ENCODE measurements around the gene PHKA1. TPM values are rescaled to one million over a fixed set of nuclear protein-coding genes. Genes with fewer than 3 reads are reported as not detected.
"Not testable (repeated sequence)": the region's sequence is repeated elsewhere in the genome, so short reads cannot be mapped to it uniquely, and the experiment has no call there.

Gene PHKA1
- polyA plus RNA-seq, 3 donors, result 5.3 to 5.9 (median 5.6) TPM

DNA sequence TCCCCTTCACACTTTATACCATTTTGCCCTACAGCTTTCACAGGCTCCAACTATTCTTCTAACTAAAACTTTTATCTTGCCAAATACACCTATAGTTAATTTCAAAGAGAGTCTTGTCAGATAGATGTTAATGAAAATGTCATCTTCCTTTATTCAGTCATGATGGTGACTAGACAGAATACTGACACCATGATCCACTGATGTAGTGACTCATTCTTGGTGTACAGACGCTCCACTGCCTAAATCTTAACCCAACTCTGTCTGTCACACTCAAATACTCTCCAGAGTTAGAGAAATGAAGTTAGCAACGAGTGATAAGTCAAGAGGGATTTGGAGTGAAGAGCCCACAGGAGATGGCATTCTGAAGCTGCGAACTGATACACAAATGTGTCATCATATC, 109.4 kb downstream of the PHKA1 start:
- DNase-seq (ENCODE audit: extremely low read depth in 1 of 11, low read depth in 9 of 11, low spot score in 4 of 11), result no peak

DNA sequence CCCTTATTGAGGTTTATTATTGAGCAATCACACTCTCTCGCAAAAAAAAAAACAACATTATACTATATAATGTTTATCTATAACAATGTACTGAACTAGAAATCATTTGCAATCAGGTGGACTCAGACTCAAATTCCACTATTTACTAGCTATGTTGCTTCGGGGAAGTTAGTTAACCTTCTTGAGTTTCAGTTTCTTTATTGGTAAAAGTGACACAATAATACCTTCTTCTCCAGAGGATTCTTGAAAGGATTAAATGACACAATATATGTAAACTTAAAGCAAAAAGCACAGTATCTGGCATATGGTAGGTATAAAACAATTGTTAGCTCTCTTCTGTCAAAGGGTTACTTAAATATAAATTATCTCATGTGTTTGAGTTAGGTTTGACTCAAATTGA, 110.0 kb downstream of the PHKA1 start:
- DNase-seq (ENCODE audit: extremely low read depth in 1 of 11, low read depth in 9 of 11, low spot score in 4 of 11), result no peak

DNA sequence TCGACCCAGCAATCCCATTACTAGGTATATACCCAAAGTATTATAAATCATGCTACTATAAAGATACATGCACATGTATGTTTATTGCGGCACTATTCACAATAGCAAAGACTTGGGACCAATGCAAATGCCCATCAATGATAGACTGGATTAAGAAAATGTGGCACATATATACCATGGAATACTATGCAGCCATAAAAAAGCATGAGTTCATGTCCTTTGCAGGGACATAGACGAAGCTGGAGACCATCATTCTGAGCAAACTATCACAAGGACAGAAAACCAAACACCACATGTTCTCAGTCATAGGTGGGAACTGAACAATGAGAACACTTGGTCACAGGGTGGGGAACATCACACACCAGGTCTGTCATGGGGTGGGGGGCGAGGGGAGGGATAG, 123.1 kb downstream of the PHKA1 start:
- not testable (repeated sequence) for DNase-seq (ENCODE audit: extremely low read depth in 1 of 11, low read depth in 9 of 11, low spot score in 4 of 11)

DNA sequence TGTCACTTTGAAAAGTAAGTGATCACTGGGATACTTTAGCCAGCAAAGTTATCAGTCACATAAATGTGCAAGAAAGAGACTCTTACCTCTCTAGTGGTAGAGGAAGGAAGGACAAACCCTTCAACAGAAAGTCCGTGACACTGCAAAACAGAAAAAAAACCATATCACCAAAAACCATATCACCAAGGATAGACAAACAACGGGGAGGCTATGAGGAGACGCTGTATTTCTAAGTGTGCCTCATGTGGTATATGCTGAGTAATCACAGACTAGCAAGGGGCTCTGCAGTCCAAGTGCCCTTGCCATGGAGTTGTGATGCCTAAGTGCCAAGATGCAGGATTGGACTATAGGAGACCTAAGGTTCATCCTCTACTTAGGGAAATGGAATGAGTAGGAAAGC, 129.9 kb downstream of the PHKA1 start:
- DNase-seq (ENCODE audit: extremely low read depth in 1 of 11, low read depth in 9 of 11, low spot score in 4 of 11), result no peak

DNA sequence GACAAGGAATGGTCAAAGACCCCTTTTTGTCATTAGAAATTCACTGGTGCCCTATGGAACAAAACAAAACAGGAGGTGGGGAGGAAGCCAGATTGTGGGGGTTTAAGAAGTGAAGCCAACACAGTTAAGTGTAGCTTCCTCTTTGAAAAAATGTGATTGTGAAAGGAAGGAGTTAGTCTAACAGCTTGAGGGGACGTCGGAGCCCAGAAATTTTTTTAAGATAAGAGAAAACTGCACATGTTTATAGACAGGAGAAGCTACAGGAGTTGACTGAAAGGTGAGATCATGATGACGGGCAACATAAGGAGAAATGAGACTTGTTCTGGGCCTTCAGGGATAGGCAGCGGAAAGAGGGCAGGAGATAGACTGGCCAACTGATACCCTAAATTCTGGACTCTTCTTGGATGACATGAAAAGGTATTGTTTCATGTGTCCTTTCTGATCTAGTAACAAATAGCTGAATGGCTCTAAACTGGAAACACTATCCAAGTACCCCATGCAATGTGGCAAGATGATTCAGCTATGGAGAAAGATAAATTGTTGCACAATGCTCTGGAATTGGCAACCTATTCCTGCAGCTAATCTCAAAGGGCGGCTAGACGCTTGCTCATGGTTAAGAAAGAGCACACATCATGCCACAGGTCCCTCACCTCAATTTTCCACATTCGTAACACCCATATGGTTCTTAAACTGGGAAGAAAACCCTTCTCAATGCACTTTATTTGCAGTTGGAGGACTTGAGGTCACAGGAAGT, 137.8 kb downstream of the PHKA1 start:
- no peak for DNase-seq (ENCODE audit: extremely low read depth in 1 of 11, low read depth in 9 of 11, low spot score in 4 of 11)

DNA sequence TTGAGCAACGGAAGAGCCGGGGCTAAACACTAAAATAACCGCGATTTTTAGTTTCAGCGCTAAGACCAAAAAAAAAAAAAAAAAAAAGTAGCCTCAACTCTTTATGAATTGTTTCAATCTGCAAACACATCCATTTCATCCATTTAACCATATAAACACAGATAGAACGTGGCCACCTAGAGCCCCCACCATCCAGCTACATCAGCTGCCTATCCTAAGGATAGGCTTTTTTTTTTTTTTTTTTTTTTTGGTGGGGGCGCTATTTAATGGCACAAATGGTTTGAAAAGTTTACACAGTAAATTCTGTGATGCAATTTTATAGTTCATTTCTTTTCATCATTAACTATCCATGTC, 141.0 kb downstream of the PHKA1 start:
- DNase-seq (ENCODE audit: extremely low read depth in 1 of 11, low read depth in 9 of 11, low spot score in 4 of 11), result no peak

DNA sequence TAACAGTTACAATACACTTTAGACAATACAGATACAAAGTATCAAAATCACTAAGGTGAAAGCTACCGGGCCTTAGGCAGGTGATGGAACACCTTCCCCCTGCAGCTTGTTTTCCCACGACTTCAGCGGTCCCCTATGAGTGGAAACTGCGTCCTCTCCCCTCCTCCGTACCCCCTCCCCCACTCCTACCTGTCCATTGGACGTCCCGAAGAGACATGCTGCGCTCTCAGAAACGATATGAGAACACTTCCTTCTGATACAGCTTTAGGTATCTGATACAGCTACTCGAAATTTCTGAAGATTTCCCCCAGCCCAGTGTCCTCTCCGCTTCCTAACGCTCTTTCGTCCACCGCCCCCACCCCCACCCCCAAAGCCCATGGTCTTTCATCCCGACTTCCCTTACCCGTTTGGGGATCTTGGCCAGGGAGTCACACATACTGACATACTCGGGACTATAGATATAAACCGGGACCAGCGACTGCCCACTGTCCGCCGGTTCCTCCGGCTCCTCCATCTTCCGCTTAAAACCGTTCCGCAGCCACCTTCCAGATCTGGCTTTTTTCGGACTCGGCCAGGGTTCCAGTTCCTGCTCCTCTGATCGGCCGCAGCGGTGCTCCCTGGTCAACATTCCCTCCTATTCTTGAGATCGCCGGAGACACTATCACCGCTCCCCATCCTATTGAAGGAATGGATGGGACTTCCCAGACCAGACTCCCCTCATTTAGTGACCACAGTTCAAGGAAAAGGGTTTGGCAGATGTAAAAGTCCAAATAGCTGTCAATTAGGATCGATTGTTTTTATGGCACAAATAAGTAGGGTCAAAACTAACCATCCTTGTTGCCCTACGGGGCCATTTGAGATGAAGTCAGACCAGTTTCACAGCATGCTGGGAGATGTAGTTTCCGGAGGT, 141.6 kb downstream of the PHKA1 start, which contains the start of gene HDAC8:
HDAC8 (minus strand) TSS at position 596 of the 910 bp plus-strand sequence; CDS start at position 514, 82 bp downstream.
- DNase-seq (ENCODE audit: extremely low read depth in 1 of 11, low read depth in 9 of 11, low spot score in 4 of 11), result peak; percentile 60 to 80 (median 74)

DNA sequence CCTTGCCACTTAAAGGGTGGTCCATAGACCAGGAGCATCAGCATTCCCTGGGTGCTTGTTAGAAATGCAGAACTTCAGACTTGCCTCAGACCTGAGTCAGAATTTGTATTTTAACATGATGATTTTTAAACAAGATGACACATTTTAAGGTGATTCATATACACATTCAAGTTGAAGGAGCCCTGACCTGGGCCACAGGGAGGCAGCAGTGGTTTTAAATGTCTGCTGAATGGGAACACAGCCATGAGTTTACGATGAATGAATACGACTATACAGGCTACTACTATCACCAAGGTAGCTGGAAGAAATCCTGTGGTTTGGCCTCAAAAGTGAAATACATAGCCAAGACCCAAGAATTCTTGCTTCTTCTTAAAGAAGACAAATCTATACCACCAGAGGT, 144.3 kb downstream of the PHKA1 start:
- DNase-seq (ENCODE audit: extremely low read depth in 1 of 11, low read depth in 9 of 11, low spot score in 4 of 11), result no peak

DNA sequence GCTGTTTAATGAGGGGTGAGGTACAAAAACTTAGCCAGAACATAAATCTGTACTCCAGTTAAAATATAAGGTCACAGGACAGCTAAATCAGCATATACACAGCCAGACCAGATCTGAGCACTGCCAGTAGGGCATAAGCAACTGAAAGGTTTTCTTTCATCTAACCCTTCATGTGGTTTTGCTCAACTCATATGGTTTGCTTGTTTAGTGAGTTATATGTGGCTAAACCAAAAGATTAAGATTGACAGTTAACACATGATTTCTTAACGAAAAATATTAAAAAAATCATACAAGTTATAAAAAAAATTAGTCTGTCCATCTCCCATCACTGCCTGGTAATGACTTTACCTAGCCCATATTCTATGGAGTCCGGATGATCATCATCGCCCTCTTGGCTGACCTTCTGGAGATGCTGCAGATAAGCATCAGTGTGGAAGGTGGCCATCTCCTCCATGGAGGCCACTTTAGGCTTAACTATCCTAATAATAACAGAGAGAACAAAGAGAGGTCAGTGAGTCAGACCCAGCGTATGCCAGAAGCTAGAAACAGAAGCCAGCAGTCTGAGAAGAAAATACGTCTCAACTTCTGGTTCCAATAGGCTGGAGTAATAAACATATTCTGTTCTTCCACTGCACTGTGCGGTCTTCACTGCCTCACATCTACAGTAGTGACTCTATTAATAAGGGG, 145.6 kb downstream of the PHKA1 start:
- DNase-seq (ENCODE audit: extremely low read depth in 1 of 11, low read depth in 9 of 11, low spot score in 4 of 11), result no peak

DNA sequence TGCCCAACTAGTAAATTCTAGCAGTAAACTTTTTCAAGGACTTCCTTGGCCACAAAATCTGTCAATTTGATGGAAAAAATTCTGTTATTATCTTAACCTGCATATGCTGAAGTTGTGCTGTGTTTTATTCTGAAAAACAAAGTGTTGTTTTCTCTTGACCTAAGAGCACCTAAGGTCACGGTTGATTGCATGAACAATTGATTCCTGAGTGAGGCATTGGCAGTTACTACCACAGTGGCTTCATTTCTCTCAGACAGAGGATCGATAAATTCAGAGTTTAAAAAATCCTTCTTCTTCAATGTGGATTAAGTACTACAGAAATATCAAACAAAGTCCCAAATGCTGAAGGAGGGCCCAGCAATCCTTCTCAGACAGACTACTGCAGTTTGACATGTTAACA, 147.7 kb downstream of the PHKA1 start:
- DNase-seq (ENCODE audit: extremely low read depth in 1 of 11, low read depth in 9 of 11, low spot score in 4 of 11), result no peak

DNA sequence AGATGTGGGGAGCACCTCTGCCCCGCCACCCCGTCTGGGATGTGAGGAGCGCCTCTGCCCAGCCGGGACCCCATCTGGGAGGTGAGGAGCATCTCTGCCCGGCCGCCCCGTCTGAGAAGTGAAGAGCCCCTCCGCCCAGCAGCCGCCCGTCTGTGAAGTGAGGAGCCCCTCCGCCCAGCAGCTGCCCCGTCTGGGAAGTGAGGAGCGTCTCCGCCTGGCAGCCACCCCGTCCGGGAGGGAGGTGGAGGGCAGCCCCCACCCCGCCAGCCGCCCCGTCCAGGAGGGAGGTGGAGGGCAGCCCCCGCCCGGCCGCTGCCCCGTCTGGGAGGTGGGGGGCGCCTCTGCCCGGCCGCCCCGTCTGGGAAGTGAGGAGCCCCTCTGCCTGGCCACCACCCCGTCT, 154.5 kb downstream of the PHKA1 start:
- not testable (repeated sequence) for DNase-seq (ENCODE audit: extremely low read depth in 1 of 11, low read depth in 9 of 11, low spot score in 4 of 11)

DNA sequence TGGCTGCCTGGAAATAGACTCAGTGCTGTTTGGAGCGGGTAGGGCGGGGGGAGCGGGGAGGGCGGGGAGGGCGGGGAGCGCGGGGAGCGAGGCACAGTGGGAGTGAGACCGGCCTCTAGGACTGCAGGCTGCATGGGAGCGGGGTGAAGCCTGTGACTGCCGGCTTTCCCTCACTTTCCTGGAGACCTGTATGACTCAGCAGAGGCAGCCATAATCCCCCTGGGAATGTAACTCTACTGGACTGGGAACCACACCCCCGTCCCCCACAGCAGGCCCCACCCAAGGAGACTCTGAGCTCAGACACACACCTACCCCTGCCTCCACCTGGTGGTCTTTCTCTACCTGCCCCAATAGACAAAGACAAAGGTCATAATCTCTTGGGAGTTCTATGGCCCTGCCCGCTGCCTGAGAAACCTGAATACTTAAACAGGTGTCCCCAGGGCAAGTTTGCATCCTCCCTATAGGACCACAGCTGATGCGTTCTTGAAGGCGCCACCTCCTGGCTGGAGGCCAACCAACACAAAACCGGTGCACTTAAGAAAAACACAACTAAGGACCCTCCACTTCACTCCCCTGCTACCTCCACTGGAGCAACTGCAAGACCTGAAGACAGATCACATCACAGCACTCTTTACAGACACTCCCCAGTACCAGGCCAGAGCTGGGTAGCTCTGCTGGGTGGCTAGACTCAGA, 159.5 kb downstream of the PHKA1 start:
- no peak for DNase-seq (ENCODE audit: extremely low read depth in 1 of 11, low read depth in 9 of 11, low spot score in 4 of 11)

DNA sequence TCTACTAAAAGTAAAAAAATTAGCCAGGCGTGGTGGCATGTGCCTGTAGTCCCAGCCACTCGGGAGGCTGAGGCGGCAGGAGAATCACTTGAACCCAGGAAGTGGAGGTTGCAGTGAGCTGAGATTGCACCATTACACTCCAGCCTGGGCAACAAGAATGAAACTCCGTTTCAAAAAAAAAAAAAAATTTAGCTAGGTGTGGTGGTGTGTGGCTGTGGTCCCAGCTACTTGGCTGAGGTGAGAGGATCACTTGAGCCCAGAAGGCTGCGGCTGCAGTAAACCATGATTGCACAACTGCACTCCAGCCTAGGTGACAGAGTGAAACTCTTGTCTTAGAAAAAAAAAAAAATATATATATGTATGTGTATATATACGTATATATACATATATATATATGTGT, 161.7 kb downstream of the PHKA1 start:
- DNase-seq (ENCODE audit: extremely low read depth in 1 of 11, low read depth in 9 of 11, low spot score in 4 of 11), result not testable (repeated sequence)

DNA sequence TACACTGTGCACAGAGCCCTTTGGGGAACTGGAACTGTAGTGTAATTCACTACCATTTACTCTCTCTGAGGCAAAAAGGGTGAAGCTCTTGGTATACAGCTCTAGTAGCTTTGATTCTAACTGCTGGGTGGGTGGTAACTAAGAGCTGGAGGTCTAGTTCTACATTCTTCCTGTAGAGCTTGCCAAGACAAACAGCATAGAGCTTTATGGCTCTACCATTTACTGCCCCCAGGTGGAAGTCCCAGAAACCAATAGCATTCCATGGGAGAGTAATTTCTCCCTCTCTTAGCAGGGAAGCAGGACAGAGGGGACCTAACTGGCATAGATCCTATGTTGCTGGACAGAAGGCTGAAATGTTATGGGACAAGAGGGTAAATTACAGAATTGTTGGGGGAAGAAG, 168.1 kb downstream of the PHKA1 start:
- peak in 2 of 11 donors; percentile 3 for DNase-seq (ENCODE audit: extremely low read depth in 1 of 11, low read depth in 9 of 11, low spot score in 4 of 11)

DNA sequence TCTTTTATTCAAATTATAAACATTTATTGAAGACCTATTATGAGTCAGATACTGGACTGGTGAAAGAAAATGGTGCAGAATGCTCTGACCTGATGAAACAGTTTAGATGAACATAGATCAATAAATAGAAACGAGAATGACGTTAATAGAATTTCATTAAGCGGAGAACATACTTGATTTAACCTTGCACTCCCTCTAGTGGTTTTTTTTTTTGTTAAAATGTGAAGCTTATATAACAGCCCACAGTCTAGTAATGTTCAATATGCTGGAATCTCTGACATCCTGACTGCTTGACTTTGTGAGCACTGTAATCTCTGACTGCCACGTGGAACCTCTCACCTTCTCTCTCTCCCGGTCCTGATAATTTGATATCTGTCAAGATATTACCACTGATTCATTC, 173.8 kb downstream of the PHKA1 start:
- DNase-seq (ENCODE audit: extremely low read depth in 1 of 11, low read depth in 9 of 11, low spot score in 4 of 11), result peak in 2 of 11 donors; percentile 2 to 4

DNA sequence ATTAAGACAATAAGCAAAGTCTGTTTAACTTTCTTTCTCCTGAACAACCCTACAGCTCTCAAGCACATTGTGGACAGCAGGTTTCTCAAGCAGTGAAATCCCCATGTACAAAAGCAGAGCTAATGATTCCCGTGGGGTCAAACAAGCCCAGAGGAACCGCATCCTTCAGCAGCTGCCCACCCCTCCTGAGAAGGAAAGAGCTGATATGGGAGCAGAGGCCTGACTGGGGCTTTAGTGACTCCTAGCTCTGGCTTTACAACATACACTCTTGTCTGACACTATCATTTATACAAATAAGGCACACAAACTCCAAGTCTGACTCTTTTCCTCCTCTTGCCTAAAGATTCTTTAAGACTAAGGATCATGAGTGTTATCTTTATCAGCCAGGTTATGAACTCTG, 174.3 kb downstream of the PHKA1 start:
- peak in 1 of 11 donors; percentile 3 for DNase-seq (ENCODE audit: extremely low read depth in 1 of 11, low read depth in 9 of 11, low spot score in 4 of 11)

DNA sequence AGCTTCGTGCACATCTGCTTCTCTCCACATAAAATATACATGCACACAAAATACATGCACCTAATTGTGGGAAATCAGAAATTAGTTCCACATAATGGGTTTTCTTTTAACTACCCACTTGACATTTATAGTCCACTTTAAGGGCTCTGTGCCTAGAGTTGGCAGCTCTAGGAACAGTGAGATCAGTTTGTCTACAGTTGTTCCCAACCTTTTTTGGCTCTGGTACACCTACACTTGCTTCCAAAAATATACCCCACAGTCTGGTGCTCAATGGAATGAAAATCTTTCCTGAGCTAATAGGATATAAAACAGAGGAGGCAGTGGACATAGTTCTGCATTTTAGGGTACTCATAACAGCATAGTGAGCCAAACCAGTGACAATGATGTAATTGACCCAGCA, 177.6 kb downstream of the PHKA1 start:
- DNase-seq (ENCODE audit: extremely low read depth in 1 of 11, low read depth in 9 of 11, low spot score in 4 of 11), result no peak

DNA sequence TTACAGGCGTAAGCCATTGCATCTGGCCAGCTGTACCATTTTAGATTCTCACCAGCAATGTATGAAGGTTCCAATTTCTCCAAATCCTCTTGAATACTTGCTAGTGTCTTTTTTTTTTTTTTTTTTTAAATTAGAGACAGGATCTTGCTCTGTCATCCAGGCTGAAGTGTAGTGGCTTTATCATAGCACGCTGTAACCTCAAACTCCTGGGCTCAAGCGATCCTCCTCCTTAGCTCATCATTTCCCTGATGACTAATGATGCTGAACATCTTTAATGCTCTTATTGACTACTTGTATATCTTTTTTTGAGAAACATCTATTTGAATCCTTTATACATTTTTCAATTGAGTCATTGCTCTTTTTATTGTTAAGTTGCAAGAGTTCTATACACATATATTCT, 181.7 kb downstream of the PHKA1 start:
- no peak for DNase-seq (ENCODE audit: extremely low read depth in 1 of 11, low read depth in 9 of 11, low spot score in 4 of 11)

Data from renal cortex interstitium (tissue), 11 donors.